Neural cell (in vitro differentiated cells): ENCODE data around the gene OSGEPL1. TPM values are rescaled to one million over a fixed set of nuclear protein-coding genes. Genes with fewer than 3 reads are reported as not detected.
"Not testable (repeated sequence)": the region's sequence is repeated elsewhere in the genome, so short reads cannot be mapped to it uniquely, and the experiment has no call there.

ENCODE experiments used
- H2AFZ ChIP-seq: fragments of 200-600, 300-800 bp; sonication (generic), shearing (Covaris generic); 2 replicates; pipeline ENCODE4 v1.6.0; 2014; ENCODE audit warnings: low read depth, mild to moderate bottlenecking, antibody characterized with exemption, low read length, moderate library complexity
- H3F3A ChIP-seq: fragments of 200-600 bp; shearing (Covaris generic); 2 replicates; pipeline ENCODE4 v1.6.1; 2016; ENCODE audit warnings: mild to moderate bottlenecking, moderate library complexity, mixed read lengths, antibody characterized with exemption, low read length; ENCODE audit not compliant: insufficient read depth, poor library complexity, severe bottlenecking
- H3K27ac ChIP-seq: fragments of 200-600, 300-800 bp; sonication (generic), shearing (Covaris generic); 2 replicates; pipeline ENCODE4 v1.5.1; 2014; ENCODE audit warnings: mild to moderate bottlenecking, low read length, moderate library complexity
- H3K27me3 ChIP-seq: fragments of 300-800, 200-600 bp; sonication (generic), shearing (Covaris generic); 2 replicates; pipeline ENCODE4 v1.6.0; 2014; ENCODE audit warnings: mild to moderate bottlenecking, low read depth, low read length, moderate library complexity; ENCODE audit not compliant: insufficient read depth
- H3K36me3 ChIP-seq: fragments of 300-800, 200-600 bp; sonication (generic), shearing (Covaris generic); 2 replicates; pipeline ENCODE4 v1.5.1; 2014; ENCODE audit warnings: mild to moderate bottlenecking, antibody characterized with exemption, low read length, moderate library complexity; ENCODE audit not compliant: insufficient read depth
- H3K4me2 ChIP-seq: fragments of 300-800, 200-600 bp; sonication (generic), shearing (Covaris generic); 2 replicates; pipeline ENCODE4 v1.6.0; 2014; ENCODE audit warnings: mild to moderate bottlenecking, low read length
- H3K4me3 ChIP-seq: fragments of 300-800, 200-600 bp; sonication (generic), shearing (Covaris generic); 2 replicates; pipeline ENCODE4 v1.5.1; 2014; ENCODE audit warnings: mild to moderate bottlenecking, low read length, moderate library complexity
- H3K79me2 ChIP-seq: fragments of 200-600 bp; shearing (Covaris generic); replicated peaks from 2 replicates; pipeline ENCODE4 v1.6.0; 2014; ENCODE audit warnings: mild to moderate bottlenecking, low read length, moderate library complexity; ENCODE audit not compliant: insufficient read depth
- H3K9ac ChIP-seq: fragments of 300-800, 200-600 bp; sonication (generic), shearing (Covaris generic); 2 replicates; pipeline ENCODE4 v1.6.1; 2016; ENCODE audit warnings: mild to moderate bottlenecking, low read length, mixed read lengths
- H3K9me2 ChIP-seq: fragments of 200-600 bp; shearing (Covaris generic); 2 replicates; pipeline ENCODE4 v1.6.1; 2016; ENCODE audit warnings: mild to moderate bottlenecking, low read length, mixed read lengths; ENCODE audit not compliant: insufficient read depth
- H3K9me3 ChIP-seq: fragments of 200-600, 300-800 bp; sonication (generic), shearing (Covaris generic); 2 replicates; pipeline ENCODE4 v1.6.1; 2016; ENCODE audit warnings: mild to moderate bottlenecking, mixed run types, low read length, moderate library complexity, mixed read lengths
- H4K20me1 ChIP-seq: fragments of 200-600 bp; shearing (Covaris generic); 2 replicates; pipeline ENCODE4 v1.6.1; 2016; ENCODE audit warnings: mild to moderate bottlenecking, mixed run types; ENCODE audit not compliant: insufficient read depth
- EP300 ChIP-seq: fragments of 450-650 bp; conservative IDR thresholded peaks from 2 replicates; pipeline ENCODE4 v1.6.1; 2014; ENCODE audit warnings: antibody characterized with exemption, mild to moderate bottlenecking, moderate library complexity; ENCODE audit not compliant: poor library complexity, severe bottlenecking
- EZH2 ChIP-seq: fragments of 200-600, 300-800 bp; shearing (Covaris generic), sonication (generic); IDR thresholded peaks from 2 replicates; pipeline ENCODE4 v1.6.1; 2014; ENCODE audit warnings: antibody characterized with exemption, low read length, borderline replicate concordance, mild to moderate bottlenecking; ENCODE audit not compliant: insufficient read depth, poor library complexity, severe bottlenecking
- MXI1 ChIP-seq: fragments of 450-650 bp; conservative IDR thresholded peaks from 2 replicates; pipeline ENCODE4 v1.6.1; 2014; ENCODE audit warnings: antibody characterized with exemption, mild to moderate bottlenecking; ENCODE audit not compliant: poor library complexity, severe bottlenecking
- POLR2AphosphoS5 ChIP-seq: IDR thresholded peaks from 2 replicates; pipeline ENCODE4 v1.6.1; 2012
- RAD21 ChIP-seq: fragments of 450-650 bp; conservative IDR thresholded peaks from 2 replicates; pipeline ENCODE4 v1.6.1; 2014; ENCODE audit warnings: antibody characterized with exemption, mild to moderate bottlenecking, moderate library complexity
- SMC3 ChIP-seq: fragments of 450-650 bp; conservative IDR thresholded peaks from 2 replicates; pipeline ENCODE4 v1.6.1; 2014; ENCODE audit warnings: antibody characterized with exemption, mild to moderate bottlenecking, moderate library complexity; ENCODE audit not compliant: poor library complexity
- TAF1 ChIP-seq: IDR thresholded peaks from 2 replicates; pipeline ENCODE4 v1.6.1; 2012; ENCODE audit warnings: low read depth
- polyA plus RNA-seq: library from polyadenylated mRNA; depleted of rRNA; stranded (reverse); fragments of >200 nt; gene quantifications from 2 replicates; pipeline ENCODE4 v1.2.3, GENCODE V29; 2014
- TF ChIP-seq, protein P1 (sequence below): IDR thresholded peaks from 2 replicates; pipeline ENCODE4 v1.6.1; 2012; ENCODE audit warnings: borderline replicate concordance
- TF ChIP-seq, protein P2 (sequence below): fragments of 450-650 bp; IDR thresholded peaks from 2 replicates; pipeline ENCODE4 v1.5.1; 2014; ENCODE audit warnings: antibody characterized with exemption, mild to moderate bottlenecking, moderate library complexity; ENCODE audit not compliant: poor library complexity, severe bottlenecking

The OSGEPL1 gene
- polyA plus RNA-seq, 1 donor from 2014 or later: 23.6 TPM

DNA sequence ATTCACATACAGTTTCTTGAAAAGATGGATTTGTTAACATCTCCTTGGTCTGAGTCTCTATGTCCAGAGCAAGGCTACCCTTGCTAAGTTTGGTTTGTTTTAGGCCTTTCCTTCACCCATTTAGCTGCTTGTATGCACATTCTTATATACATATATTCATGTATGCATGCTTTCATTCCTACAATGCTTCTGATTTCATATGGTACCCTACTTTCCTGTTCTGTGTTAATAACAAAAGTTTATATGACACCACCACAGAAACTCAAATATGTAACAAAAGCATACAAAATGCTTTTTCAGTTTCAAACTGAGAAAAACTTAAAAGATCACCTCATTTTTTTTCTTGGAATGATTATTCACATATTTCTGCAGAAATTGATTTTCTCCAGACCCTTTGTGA is 39.4 kb downstream of the OSGEPL1 start:
- Histone ChIP-seq H3K4me2 (no peak overlapping the region), H3K27me3 (no peaks in the 10 kb centered on the region), H3K4me3 (no peak overlapping the region), H3K9me3 (no peaks in the 10 kb centered on the region), H3F3A (no peaks in the 10 kb centered on the region), H4K20me1 (no peaks in the 10 kb centered on the region), H3K79me2 (no peaks in the 10 kb centered on the region), H3K27ac (no peak overlapping the region), H3K9ac (no peak overlapping the region), H3K9me2 (no peaks in the 10 kb centered on the region), H2AFZ (no peak overlapping the region), H3K36me3 (no peaks in the 10 kb centered on the region)
- no peak for TF ChIP-seq TAF1
- TF ChIP-seq POLR2AphosphoS5: no peak
- TF ChIP-seq RAD21: no peak
- TF ChIP-seq, protein P1, sequence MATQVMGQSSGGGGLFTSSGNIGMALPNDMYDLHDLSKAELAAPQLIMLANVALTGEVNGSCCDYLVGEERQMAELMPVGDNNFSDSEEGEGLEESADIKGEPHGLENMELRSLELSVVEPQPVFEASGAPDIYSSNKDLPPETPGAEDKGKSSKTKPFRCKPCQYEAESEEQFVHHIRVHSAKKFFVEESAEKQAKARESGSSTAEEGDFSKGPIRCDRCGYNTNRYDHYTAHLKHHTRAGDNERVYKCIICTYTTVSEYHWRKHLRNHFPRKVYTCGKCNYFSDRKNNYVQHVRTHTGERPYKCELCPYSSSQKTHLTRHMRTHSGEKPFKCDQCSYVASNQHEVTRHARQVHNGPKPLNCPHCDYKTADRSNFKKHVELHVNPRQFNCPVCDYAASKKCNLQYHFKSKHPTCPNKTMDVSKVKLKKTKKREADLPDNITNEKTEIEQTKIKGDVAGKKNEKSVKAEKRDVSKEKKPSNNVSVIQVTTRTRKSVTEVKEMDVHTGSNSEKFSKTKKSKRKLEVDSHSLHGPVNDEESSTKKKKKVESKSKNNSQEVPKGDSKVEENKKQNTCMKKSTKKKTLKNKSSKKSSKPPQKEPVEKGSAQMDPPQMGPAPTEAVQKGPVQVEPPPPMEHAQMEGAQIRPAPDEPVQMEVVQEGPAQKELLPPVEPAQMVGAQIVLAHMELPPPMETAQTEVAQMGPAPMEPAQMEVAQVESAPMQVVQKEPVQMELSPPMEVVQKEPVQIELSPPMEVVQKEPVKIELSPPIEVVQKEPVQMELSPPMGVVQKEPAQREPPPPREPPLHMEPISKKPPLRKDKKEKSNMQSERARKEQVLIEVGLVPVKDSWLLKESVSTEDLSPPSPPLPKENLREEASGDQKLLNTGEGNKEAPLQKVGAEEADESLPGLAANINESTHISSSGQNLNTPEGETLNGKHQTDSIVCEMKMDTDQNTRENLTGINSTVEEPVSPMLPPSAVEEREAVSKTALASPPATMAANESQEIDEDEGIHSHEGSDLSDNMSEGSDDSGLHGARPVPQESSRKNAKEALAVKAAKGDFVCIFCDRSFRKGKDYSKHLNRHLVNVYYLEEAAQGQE: no peak
- no peak for TF ChIP-seq EP300

DNA sequence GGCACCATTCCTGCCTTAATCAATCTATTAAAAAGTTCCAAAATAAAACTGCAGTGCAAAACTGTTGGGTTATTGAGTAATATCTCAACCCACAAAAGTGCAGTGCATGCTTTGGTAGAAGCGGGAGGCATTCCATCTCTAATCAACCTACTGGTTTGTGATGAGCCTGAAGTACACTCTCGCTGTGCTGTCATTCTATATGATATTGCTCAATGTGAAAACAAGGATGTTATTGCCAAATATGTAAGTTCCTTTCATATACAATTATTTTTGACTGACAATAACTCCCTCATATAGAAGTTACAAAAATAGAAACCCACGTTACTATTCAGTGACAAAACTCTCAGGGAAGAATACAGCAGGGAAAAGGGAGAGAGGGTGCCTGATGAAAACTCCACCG is 43.0 kb downstream of the OSGEPL1 start:
- Histone ChIP-seq H3K4me3 (no peak overlapping the region), H4K20me1 (no peaks in the 10 kb centered on the region), H3K27me3 (no peaks in the 10 kb centered on the region), H2AFZ (no peak overlapping the region), H3K36me3 (no peaks in the 10 kb centered on the region), H3K9ac (no peak overlapping the region), H3K9me2 (no peaks in the 10 kb centered on the region), H3K27ac (no peak overlapping the region), H3K9me3 (no peaks in the 10 kb centered on the region), H3K79me2 (no peaks in the 10 kb centered on the region), H3F3A (no peaks in the 10 kb centered on the region), H3K4me2 (no peak overlapping the region)
- TF ChIP-seq, protein P2, sequence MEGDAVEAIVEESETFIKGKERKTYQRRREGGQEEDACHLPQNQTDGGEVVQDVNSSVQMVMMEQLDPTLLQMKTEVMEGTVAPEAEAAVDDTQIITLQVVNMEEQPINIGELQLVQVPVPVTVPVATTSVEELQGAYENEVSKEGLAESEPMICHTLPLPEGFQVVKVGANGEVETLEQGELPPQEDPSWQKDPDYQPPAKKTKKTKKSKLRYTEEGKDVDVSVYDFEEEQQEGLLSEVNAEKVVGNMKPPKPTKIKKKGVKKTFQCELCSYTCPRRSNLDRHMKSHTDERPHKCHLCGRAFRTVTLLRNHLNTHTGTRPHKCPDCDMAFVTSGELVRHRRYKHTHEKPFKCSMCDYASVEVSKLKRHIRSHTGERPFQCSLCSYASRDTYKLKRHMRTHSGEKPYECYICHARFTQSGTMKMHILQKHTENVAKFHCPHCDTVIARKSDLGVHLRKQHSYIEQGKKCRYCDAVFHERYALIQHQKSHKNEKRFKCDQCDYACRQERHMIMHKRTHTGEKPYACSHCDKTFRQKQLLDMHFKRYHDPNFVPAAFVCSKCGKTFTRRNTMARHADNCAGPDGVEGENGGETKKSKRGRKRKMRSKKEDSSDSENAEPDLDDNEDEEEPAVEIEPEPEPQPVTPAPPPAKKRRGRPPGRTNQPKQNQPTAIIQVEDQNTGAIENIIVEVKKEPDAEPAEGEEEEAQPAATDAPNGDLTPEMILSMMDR: no peak
- TF ChIP-seq, protein P1: no peak
- TF ChIP-seq POLR2AphosphoS5 (no peak), EZH2 (no peak), EP300 (no peak), MXI1 (no peak), TAF1 (no peak), RAD21 (no peak), SMC3 (no peak)

DNA sequence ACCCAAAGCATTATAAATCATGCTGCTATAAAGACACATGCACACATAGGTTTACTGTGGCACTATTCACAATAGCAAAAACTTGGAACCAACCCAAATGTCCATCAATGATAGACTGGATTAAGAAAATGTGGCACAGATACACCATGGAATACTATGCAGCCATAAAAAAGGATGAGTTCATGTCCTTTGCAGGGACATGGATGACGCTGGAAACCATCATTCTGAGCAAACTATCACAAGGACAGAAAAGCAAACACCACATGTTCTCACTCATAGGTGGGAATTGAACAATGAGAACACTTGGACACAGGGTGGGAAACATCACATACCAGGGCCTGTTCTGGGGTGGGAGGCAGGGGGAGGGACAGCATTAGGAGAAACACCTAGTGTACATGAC is 45.0 kb downstream of the OSGEPL1 start:
- H3K9me2 ChIP-seq, H3K27ac ChIP-seq, H3K9ac ChIP-seq, H3F3A ChIP-seq, H3K4me3 ChIP-seq, H3K27me3 ChIP-seq, H4K20me1 ChIP-seq, H3K9me3 ChIP-seq, H3K36me3 ChIP-seq, H3K4me2 ChIP-seq, H2AFZ ChIP-seq, H3K79me2 ChIP-seq: not testable (repeated sequence)
